B cell (primary cell): ENCODE data around the gene CCNT2. TPM values are rescaled to one million over a fixed set of nuclear protein-coding genes. Genes with fewer than 3 reads are reported as not detected.
"Not testable (repeated sequence)": the region's sequence is repeated elsewhere in the genome, so short reads cannot be mapped to it uniquely, and the experiment has no call there.

Experiments
- ATAC-seq: fragments of 200-7000 bp; cut with Tn5 transposase; one replicate; pipeline ENCODE4 v1.10.0; 2021; ENCODE audit warnings: low read depth, mild to moderate bottlenecking, moderate number of reproducible peaks, moderate library complexity
- CTCF ChIA-PET: fragments of 350-600 bp; sonication (Branson Sonifier 250); formaldehyde crosslinking; loops from one replicate; lab custom pipeline; 2021; ENCODE audit warnings: antibody characterized with exemption, inconsistent platforms; lab: Charles Lee
- POLR2A ChIA-PET: fragments of 350-600 bp; sonication (Branson Sonifier 250); formaldehyde crosslinking; loops from one replicate; lab custom pipeline; 2021; ENCODE audit warnings: antibody characterized with exemption; lab: Charles Lee
- DNase-seq: peaks from one replicate; pipeline ENCODE4 v3.0.0; 2013
- H2AFZ ChIP-seq: 2 replicates; pipeline ENCODE4 v1.6.1; 2012; ENCODE audit warnings: mild to moderate bottlenecking, low read depth, low read length; ENCODE audit not compliant: insufficient read depth, poor library complexity, severe bottlenecking
- H3K27ac ChIP-seq, 2 donors: 1 replicate in 1 of 2; 2 replicates in 1 of 2; pipeline ENCODE4 v1.5.1; 2012 to 2013; ENCODE audit warnings: low read length in 2 of 2, mild to moderate bottlenecking in 2 of 2, moderate library complexity in 1 of 2
- H3K27me3 ChIP-seq, 4 experiments: fragments of 200-600 bp in 1 of 4; sonication (generic) in 1 of 4; replicated peaks in 1 of 4; 1 replicate in 2 of 4; 2 replicates in 2 of 4; pipeline versions ENCODE4 v1.6.1 to v1.7.0; 2013 to 2016; ENCODE audit warnings: low read length in 3 of 4, mild to moderate bottlenecking in 2 of 4, mixed read lengths in 1 of 4, moderate library complexity in 1 of 4; ENCODE audit not compliant: insufficient read depth in 4 of 4, control insufficient read depth in 3 of 4; ENCODE audit errors: control extremely low read depth in 1 of 4
- H3K36me3 ChIP-seq, 2 experiments: replicated peaks in 1 of 2; 1 replicate in 1 of 2; 2 replicates in 1 of 2; pipeline versions ENCODE4 v1.6.1 to v1.7.1; 2013; ENCODE audit warnings: low read length in 1 of 2; ENCODE audit not compliant: insufficient read depth in 2 of 2, control insufficient read depth in 1 of 2; ENCODE audit errors: control extremely low read depth in 1 of 2, extremely low read depth in 1 of 2
- H3K4me1 ChIP-seq, 2 donors: fragments of 200-600 bp in 1 of 2; sonication (generic) in 1 of 2; 1 replicate in 1 of 2; 2 replicates in 1 of 2; pipeline versions ENCODE4 v1.5.1 to v1.6.1; 2013 to 2017; ENCODE audit warnings: low read length in 2 of 2; ENCODE audit not compliant: control insufficient read depth in 2 of 2, insufficient read depth in 2 of 2
- H3K4me2 ChIP-seq: replicated peaks from 2 replicates; pipeline ENCODE3; 2012; ENCODE audit warnings: mild to moderate bottlenecking, low read depth, low read length; ENCODE audit not compliant: poor library complexity, severe bottlenecking
- H3K4me3 ChIP-seq, 5 experiments: fragments of 200-600 bp in 1 of 5; sonication (generic) in 1 of 5; 1 replicate in 3 of 5; 2 replicates in 2 of 5; pipeline versions ENCODE4 v1.5.1 to v1.7.0; 2011 to 2016; ENCODE audit warnings: low read length in 4 of 5, mild to moderate bottlenecking in 4 of 5, low read depth in 2 of 5, control low read depth in 1 of 5, moderate library complexity in 1 of 5; ENCODE audit not compliant: insufficient read depth in 1 of 5; ENCODE audit errors: control extremely low read depth in 1 of 5, extremely low read depth in 1 of 5
- H3K79me2 ChIP-seq: fragments of 200-600 bp; sonication (generic); one replicate; pipeline ENCODE4 v1.6.0; 2016; ENCODE audit warnings: low read length; ENCODE audit not compliant: control insufficient read depth, insufficient read depth
- H3K9ac ChIP-seq: fragments of 200-600 bp; sonication (generic); 2 replicates; pipeline ENCODE4 v1.6.1; 2017; ENCODE audit warnings: mild to moderate bottlenecking, low read length, moderate library complexity
- H3K9me3 ChIP-seq, 3 donors: one replicate each; pipeline versions ENCODE4 v1.6.1 to v1.7.1; 2013; ENCODE audit warnings: low read length in 2 of 3; ENCODE audit not compliant: control insufficient read depth in 2 of 3, insufficient read depth in 1 of 3; ENCODE audit errors: control extremely low read depth in 1 of 3
- H4K20me1 ChIP-seq: 2 replicates; pipeline ENCODE4 v1.6.0; 2012; ENCODE audit warnings: mild to moderate bottlenecking, low read length; ENCODE audit not compliant: insufficient read depth, control insufficient read depth, poor library complexity, severe bottlenecking
- H3K27ac Mint-ChIP-seq: one replicate; pipeline ENCODE4 v1.8.0; 2021; ENCODE audit warnings: mixed read lengths
- H3K27me3 Mint-ChIP-seq: one replicate; pipeline ENCODE4 v1.8.0; 2021; ENCODE audit warnings: mixed read lengths
- H3K4me1 Mint-ChIP-seq: one replicate; pipeline ENCODE4 v1.8.0; 2021; ENCODE audit warnings: mixed read lengths
- H3K4me3 Mint-ChIP-seq: one replicate; pipeline ENCODE4 v1.8.0; 2021; ENCODE audit warnings: mixed read lengths
- H3K9me3 Mint-ChIP-seq: one replicate; pipeline ENCODE4 v1.8.0; 2022; ENCODE audit warnings: mixed read lengths; ENCODE audit not compliant: insufficient read depth
- EZH2 ChIP-seq: IDR thresholded peaks from 2 replicates; pipeline ENCODE4 v1.6.1; 2012; ENCODE audit warnings: borderline replicate concordance, low read depth, mild to moderate bottlenecking, moderate library complexity, low read length; ENCODE audit not compliant: insufficient read depth, poor library complexity, severe bottlenecking
- WGBS: methylation state at CpG from one replicate; pipeline ENCODE4 v1.1.5; 2013; ENCODE audit warnings: missing lambda C conversion rate; ENCODE audit not compliant: insufficient coverage; 5-methylcytosine and 5-hydroxymethylcytosine counted together
- intact Hi-C: fragments of 100-400 bp; cut with micrococcal nuclease; formaldehyde crosslinking; loops from one replicate; pipeline ENCODE4 v1.10.0; 2022
- polyA plus RNA-seq: library from polyadenylated mRNA; depleted of rRNA; stranded (reverse); fragments of >200 nt; gene quantifications from 2 replicates; pipeline ENCODE4 v1.2.3, GENCODE V29; 2012
- total RNA-seq, 2 donors: library from RNA; stranded (reverse); fragments of 120-200 nt in 1 of 2; gene quantifications; 1 replicate in 1 of 2; 2 replicates in 1 of 2; pipeline versions ENCODE4 v1.2.3 to v1.2.4, GENCODE V29; 2013 to 2022
- TF ChIP-seq, protein P1 (sequence below): fragments of 200-600 bp; IDR thresholded peaks from one replicate; pipeline ENCODE4 v1.8.0; 2022; ENCODE audit warnings: antibody characterized with exemption, mild to moderate bottlenecking

CCNT2 gene
- total and polyA plus RNA-seq, 2 donors (not counting 1 experiment from before 2014, with no cell fraction given) = 17.4 to 86.7 TPM

DNA sequence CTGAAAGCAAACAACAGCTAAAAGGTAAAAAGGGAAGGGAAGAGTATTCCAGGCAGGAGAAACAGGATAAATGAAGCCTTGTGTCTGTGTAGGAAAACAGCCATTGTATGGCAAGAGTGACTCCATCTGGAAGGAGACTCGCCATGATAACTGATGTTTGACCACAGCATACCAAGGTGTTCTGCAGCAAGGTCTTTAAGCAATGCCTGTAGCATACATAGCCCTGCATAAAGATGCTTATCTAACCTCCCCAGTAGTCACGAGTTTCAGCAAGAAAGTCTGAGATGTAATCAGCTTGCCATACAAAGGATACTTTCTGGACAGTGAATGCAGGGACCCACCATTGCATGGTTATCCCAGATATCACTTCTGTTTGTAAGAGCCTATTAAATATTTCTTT lies 11.9 kb upstream of the CCNT2 start:
- ChIA-PET POLR2A (no interaction called here), CTCF (no interaction called here)

DNA sequence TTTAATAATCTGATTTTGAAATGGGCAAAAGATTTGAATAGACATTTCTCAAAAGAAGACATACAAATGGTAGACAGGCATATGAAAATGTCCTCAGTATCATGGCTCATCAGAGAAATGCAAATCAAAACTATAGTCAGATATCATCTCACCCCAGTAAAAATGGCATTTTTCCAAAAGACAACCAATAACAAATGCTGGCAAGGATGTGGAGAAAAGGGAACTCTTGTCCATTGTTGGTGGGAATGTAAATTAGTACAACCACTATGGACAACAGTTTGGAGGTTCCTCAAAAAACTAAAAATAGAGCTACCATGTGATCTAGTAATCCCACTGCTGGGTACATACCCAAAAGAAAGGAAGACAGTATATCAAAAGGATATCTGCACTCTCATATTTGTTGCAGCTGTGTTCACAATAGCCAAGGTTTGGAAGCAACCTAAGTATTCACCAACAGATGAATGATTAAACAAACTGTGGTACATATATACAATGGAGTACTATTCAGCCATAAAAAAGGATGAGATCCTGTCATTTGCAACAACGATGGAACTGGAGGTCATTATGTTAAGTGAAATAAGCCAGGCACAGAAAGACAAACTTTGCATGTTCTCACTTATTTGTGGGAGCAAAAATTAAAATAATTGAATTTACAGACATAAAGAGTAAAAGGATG lies 11.0 kb upstream of the CCNT2 start:
- H3K4me3 ChIP-seq, H3K9me3 ChIP-seq, H3K9ac ChIP-seq, DNase-seq, CTCF ChIA-PET, H3K36me3 ChIP-seq, H3K27me3 Mint-ChIP-seq, H3K4me2 ChIP-seq, H3K79me2 ChIP-seq, ATAC-seq, intact Hi-C loops, H3K27me3 ChIP-seq, H2AFZ ChIP-seq, H3K27ac ChIP-seq, H3K4me1 ChIP-seq, H3K4me3 Mint-ChIP-seq, H3K9me3 Mint-ChIP-seq, H3K4me1 Mint-ChIP-seq, POLR2A ChIA-PET, H3K27ac Mint-ChIP-seq, H4K20me1 ChIP-seq: not testable (repeated sequence)
- WGBS = no CpG with 5 or more reads among the region's 1 CpG

More for the DNA sequence above, 11.9 kb upstream of the CCNT2 start:
- peaks cover 2% of the 10 kb centered on the region for H3K9me3 Mint-ChIP-seq
- no peak overlapping the region for H3K4me3 Mint-ChIP-seq
- ATAC-seq (no peak), DNase-seq (no peak)
- Histone ChIP-seq H3K79me2 (no peaks in the 10 kb centered on the region), H3K4me1 (no peaks in the 10 kb centered on the region), H3K9me3 (peaks cover 0 to 2% (median 0%) of the 10 kb centered on the region in 3 donors), H3K9ac (no peak overlapping the region), H2AFZ (no peak overlapping the region), H3K4me2 (no peak overlapping the region), H3K27ac (no peak overlapping the region), H3K27me3 (no peaks in the 10 kb centered on the region), H3K36me3 (no peaks in the 10 kb centered on the region), H3K4me3 (no peak overlapping the region), H4K20me1 (no peaks in the 10 kb centered on the region)
- whole genome bisulfite sequencing = 100% methylated on average over 1 of the region's 2 CpGs
- no peaks in the 10 kb centered on the region for H3K4me1 Mint-ChIP-seq
- no peaks in the 10 kb centered on the region for H3K27me3 Mint-ChIP-seq
- TF ChIP-seq, protein P1, sequence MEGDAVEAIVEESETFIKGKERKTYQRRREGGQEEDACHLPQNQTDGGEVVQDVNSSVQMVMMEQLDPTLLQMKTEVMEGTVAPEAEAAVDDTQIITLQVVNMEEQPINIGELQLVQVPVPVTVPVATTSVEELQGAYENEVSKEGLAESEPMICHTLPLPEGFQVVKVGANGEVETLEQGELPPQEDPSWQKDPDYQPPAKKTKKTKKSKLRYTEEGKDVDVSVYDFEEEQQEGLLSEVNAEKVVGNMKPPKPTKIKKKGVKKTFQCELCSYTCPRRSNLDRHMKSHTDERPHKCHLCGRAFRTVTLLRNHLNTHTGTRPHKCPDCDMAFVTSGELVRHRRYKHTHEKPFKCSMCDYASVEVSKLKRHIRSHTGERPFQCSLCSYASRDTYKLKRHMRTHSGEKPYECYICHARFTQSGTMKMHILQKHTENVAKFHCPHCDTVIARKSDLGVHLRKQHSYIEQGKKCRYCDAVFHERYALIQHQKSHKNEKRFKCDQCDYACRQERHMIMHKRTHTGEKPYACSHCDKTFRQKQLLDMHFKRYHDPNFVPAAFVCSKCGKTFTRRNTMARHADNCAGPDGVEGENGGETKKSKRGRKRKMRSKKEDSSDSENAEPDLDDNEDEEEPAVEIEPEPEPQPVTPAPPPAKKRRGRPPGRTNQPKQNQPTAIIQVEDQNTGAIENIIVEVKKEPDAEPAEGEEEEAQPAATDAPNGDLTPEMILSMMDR = no peak
- no peak for TF ChIP-seq EZH2
- no peak overlapping the region for H3K27ac Mint-ChIP-seq
- intact Hi-C loops = no loop called here
